ENCODE measurements around the gene LAMTOR2. TPM values are rescaled to one million over a fixed set of nuclear protein-coding genes. Genes with fewer than 3 reads are reported as not detected.

Gene LAMTOR2
- total RNA-seq, 1 donor, result 36.6 TPM

GRCh38 chr1:156051011-156051725 is 3.4 kb upstream of the LAMTOR2 start:
- DNase-seq (ENCODE audit: insufficient read length, low spot score, missing footprints), result peak; percentile 9
- H3K4me1 ChIP-seq (ENCODE audit: insufficient read depth, low read length), result peaks cover 19% of the 10 kb centered on the region
- TF ChIP-seq, protein P1, sequence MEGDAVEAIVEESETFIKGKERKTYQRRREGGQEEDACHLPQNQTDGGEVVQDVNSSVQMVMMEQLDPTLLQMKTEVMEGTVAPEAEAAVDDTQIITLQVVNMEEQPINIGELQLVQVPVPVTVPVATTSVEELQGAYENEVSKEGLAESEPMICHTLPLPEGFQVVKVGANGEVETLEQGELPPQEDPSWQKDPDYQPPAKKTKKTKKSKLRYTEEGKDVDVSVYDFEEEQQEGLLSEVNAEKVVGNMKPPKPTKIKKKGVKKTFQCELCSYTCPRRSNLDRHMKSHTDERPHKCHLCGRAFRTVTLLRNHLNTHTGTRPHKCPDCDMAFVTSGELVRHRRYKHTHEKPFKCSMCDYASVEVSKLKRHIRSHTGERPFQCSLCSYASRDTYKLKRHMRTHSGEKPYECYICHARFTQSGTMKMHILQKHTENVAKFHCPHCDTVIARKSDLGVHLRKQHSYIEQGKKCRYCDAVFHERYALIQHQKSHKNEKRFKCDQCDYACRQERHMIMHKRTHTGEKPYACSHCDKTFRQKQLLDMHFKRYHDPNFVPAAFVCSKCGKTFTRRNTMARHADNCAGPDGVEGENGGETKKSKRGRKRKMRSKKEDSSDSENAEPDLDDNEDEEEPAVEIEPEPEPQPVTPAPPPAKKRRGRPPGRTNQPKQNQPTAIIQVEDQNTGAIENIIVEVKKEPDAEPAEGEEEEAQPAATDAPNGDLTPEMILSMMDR (IDR thresholded peaks at IDR 0.05; ENCODE audit: extremely low read depth, low read depth, low read length), result no peak
- no peaks in the 10 kb centered on the region for H3K27me3 ChIP-seq (ENCODE audit: insufficient read depth, low read length)
- peaks cover 10% of the 10 kb centered on the region for H4K20me1 ChIP-seq (ENCODE audit: insufficient read depth, low read length)
- no peak overlapping the region for H3K4me3 ChIP-seq (ENCODE audit: insufficient read depth, low read length)
- no peak overlapping the region for H3K4me2 ChIP-seq (ENCODE audit: insufficient read depth, low read length)
- H3K9me3 ChIP-seq (ENCODE audit: low read depth, low read length), result no peaks in the 10 kb centered on the region
- no peak overlapping the region for H3K27ac ChIP-seq (ENCODE audit: low read depth, low read length)
- H2AFZ ChIP-seq (ENCODE audit: low read length), result no peak overlapping the region
- peaks cover 33% of the 10 kb centered on the region for H3K79me2 ChIP-seq (ENCODE audit: insufficient read depth, low read length)
- H3K36me3 ChIP-seq (ENCODE audit: insufficient read depth, low read length), result peaks cover 30% of the 10 kb centered on the region

DNA sequence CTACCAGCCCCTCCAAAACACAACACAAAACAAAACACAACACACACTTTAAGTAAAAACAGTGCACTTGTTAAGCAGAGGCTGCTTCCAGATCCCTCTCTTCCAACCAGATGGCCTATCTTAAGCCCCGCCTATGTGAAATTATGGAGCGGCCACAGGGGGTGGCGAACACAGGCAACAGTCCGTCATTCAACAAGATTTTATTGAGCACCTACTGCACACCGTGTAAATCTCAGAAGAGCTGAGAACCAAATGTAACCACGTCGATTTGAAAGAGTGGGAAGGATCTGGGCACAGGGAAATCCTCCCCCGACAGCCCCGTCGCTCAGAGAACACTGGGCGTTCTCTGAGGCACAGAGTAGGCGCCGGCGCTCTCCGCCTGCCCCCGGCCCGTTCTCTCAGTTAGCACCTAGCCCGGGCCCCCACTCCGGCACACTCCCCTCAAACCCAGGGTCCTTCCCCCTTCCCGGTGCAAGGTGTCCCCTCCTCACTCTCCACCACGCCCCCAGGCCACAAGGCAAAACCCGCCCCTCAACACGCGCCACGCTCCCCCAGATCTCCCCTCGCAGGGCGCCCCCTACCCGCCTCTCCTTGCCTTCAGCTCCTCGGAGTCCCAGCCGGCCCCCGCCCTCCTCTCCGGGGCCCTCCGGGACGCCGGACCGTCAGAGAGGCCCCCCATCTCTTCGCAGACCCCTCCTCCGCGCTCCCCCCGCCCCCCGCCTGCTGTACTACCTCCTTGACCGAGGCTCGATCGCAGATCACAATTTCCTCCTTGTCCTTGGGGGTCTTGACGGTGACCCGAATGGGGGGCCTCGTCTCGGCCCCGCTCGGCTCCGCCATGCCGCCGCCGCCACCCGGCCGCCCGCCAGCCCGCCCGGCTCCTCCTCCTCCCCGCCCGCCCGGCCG is 1.5 kb upstream of the LAMTOR2 start:
- peak; percentile 96 for DNase-seq (ENCODE audit: insufficient read length, low spot score, missing footprints)
- peak overlapping the region; percentile 24 for H3K27ac ChIP-seq (ENCODE audit: low read depth, low read length)

GRCh38 chr1:156053768-156054499 is 648 bp upstream of the LAMTOR2 start, which contains the start of gene UBQLN4:
Gene UBQLN4 (minus strand): TSS chr1:156053798. CDS start chr1:156053701, 97 bp downstream.
- TF ChIP-seq, protein P1 (IDR thresholded peaks at IDR 0.05; ENCODE audit: extremely low read depth, low read depth, low read length), result peak; percentile 25
- Histone ChIP-seq H2AFZ (ENCODE audit: low read length) (peak within 1 kb of the TSS; percentile 98), H3K27me3 (ENCODE audit: insufficient read depth, low read length) (no peaks in the 10 kb centered on the region), H3K4me2 (ENCODE audit: insufficient read depth, low read length) (peak within 1 kb of the TSS; percentile 97), H3K79me2 (ENCODE audit: insufficient read depth, low read length) (peaks cover 33% of the 10 kb centered on the region), H3K4me3 (ENCODE audit: insufficient read depth, low read length) (peak within 1 kb of the TSS; percentile 99), H4K20me1 (ENCODE audit: insufficient read depth, low read length) (peaks cover 10% of the 10 kb centered on the region), H3K9me3 (ENCODE audit: low read depth, low read length) (no peaks in the 10 kb centered on the region), H3K4me1 (ENCODE audit: insufficient read depth, low read length) (peaks cover 19% of the 10 kb centered on the region), H3K27ac (ENCODE audit: low read depth, low read length) (peak within 1 kb of the TSS; percentile 75), H3K36me3 (ENCODE audit: insufficient read depth, low read length) (peaks cover 25% of the 10 kb centered on the region)
- peak; percentile 98 for DNase-seq (ENCODE audit: insufficient read length, low spot score, missing footprints)

More for the DNA sequence above, 1.5 kb upstream of the LAMTOR2 start:
- Histone ChIP-seq H3K27me3 (ENCODE audit: insufficient read depth, low read length) (no peaks in the 10 kb centered on the region), H3K79me2 (ENCODE audit: insufficient read depth, low read length) (peaks cover 33% of the 10 kb centered on the region), H2AFZ (ENCODE audit: low read length) (peak overlapping the region; percentile 75), H3K36me3 (ENCODE audit: insufficient read depth, low read length) (peaks cover 27% of the 10 kb centered on the region), H3K9me3 (ENCODE audit: low read depth, low read length) (no peaks in the 10 kb centered on the region), H4K20me1 (ENCODE audit: insufficient read depth, low read length) (peaks cover 10% of the 10 kb centered on the region), H3K4me1 (ENCODE audit: insufficient read depth, low read length) (peaks cover 19% of the 10 kb centered on the region), H3K4me3 (ENCODE audit: insufficient read depth, low read length) (peak overlapping the region; percentile 78), H3K4me2 (ENCODE audit: insufficient read depth, low read length) (peak overlapping the region; percentile 78)
- TF ChIP-seq, protein P1 (IDR thresholded peaks at IDR 0.05; ENCODE audit: extremely low read depth, low read depth, low read length), result no peak
